ENCODE data around the gene ADARB2. TPM values are rescaled to one million over a fixed set of nuclear protein-coding genes. Genes with fewer than 3 reads are reported as not detected.

The ADARB2 gene
- total RNA-seq, 3 donors from 2014 or later (not counting 1 experiment from before 2014, with no cell fraction given), result 0.27 to 0.78 (median 0.40) TPM

DNA sequence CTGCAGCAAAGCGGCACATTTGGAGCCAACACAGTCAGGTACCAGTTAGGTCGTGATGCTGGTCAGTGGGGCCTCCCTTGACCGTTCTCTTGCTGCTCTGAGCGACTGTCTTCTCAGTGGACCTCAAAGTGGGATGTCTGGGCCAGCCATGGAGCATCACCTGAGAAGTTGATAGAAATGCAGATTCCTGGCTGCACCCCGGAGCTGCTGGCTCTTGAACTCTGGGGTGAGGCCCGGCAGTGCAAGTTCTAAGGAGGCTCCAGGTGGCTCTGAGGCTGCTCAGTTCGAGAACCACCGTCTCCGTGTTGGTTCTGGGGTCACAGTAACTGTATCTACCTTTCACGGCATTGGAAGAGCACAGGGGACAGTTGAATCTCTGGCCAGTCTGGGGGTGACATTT is 533.6 kb downstream of the ADARB2 start:
- Histone ChIP-seq H3K36me3 (ENCODE audit: control insufficient read depth, insufficient read depth, low read length) (no peaks in the 10 kb centered on the region), H3K9me3 (ENCODE audit: control insufficient read depth, insufficient read depth, low read length) (no peaks in the 10 kb centered on the region), H3K4me3 (ENCODE audit: low read length) (no peak overlapping the region), H3K27me3 (ENCODE audit: control insufficient read depth, insufficient read depth, low read length) (no peaks in the 10 kb centered on the region), H3K27ac (ENCODE audit: low read length) (no peak overlapping the region), H3K4me1 (ENCODE audit: control insufficient read depth, insufficient read depth, low read length) (no peaks in the 10 kb centered on the region)
- TF ChIP-seq CTCF (IDR thresholded peaks at IDR 0.05), result no peak
- Mint-ChIP-seq H3K36me3 (no peaks in the 10 kb centered on the region), H3K4me1 (peaks cover 0 to 3% of the 10 kb centered on the region in 2 donors), H3K27ac (no peak overlapping the region), H3K27me3 (ENCODE audit: low read depth in 2 of 2) (no peaks in the 10 kb centered on the region), H3K4me3 (no peak overlapping the region), H3K9me3 (no peaks in the 10 kb centered on the region)
- DNase-seq, result no peak
- intact Hi-C loops (cut with micrococcal nuclease), result no loop called here
- 79% methylated on average over 10 of the region's 10 CpGs for WGBS (ENCODE audit: insufficient coverage)
- no peak for ATAC-seq

DNA sequence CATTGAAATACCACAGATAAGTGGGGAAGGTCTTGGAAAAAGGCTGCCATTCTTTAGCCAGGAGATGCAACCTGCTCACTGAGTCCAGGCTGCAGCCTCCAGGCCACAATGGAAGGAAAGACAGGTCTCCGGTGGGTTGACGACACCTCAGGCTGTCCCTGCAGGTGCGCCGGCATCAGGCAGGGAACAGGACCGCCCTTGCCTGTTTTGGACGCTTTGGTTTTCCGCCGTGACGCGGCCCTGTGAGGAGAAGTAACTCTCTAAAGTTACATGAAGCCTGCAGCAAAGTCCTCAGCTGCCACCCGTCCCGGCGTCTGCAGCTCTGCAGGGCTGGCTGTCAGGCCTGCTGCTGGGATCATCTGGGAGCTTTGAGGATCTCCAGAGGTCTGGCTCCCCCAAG is 534.1 kb downstream of the ADARB2 start:
- 90% methylated on average over 13 of the region's 13 CpGs for WGBS (ENCODE audit: insufficient coverage)
- no peak for ATAC-seq
- no peaks in the 10 kb centered on the region for H3K9me3 ChIP-seq (ENCODE audit: control insufficient read depth, insufficient read depth, low read length)
- no peak for TF ChIP-seq CTCF (IDR thresholded peaks at IDR 0.05)
- no peak for DNase-seq
- H3K36me3 ChIP-seq (ENCODE audit: control insufficient read depth, insufficient read depth, low read length), result no peaks in the 10 kb centered on the region
- Mint-ChIP-seq H3K36me3 (no peaks in the 10 kb centered on the region), H3K9me3 (no peaks in the 10 kb centered on the region), H3K4me1 (no peaks in the 10 kb centered on the region), H3K27ac (no peak overlapping the region), H3K27me3 (ENCODE audit: low read depth in 2 of 2) (peaks cover 0 to 4% of the 10 kb centered on the region in 2 donors), H3K4me3 (no peak overlapping the region)
- H3K4me1 ChIP-seq (ENCODE audit: control insufficient read depth, insufficient read depth, low read length), result no peaks in the 10 kb centered on the region
- no peak overlapping the region for H3K27ac ChIP-seq (ENCODE audit: low read length)
- intact Hi-C loops (cut with micrococcal nuclease), result no loop called here
- H3K27me3 ChIP-seq (ENCODE audit: control insufficient read depth, insufficient read depth, low read length), result no peaks in the 10 kb centered on the region
- no peak overlapping the region for H3K4me3 ChIP-seq (ENCODE audit: low read length)

DNA sequence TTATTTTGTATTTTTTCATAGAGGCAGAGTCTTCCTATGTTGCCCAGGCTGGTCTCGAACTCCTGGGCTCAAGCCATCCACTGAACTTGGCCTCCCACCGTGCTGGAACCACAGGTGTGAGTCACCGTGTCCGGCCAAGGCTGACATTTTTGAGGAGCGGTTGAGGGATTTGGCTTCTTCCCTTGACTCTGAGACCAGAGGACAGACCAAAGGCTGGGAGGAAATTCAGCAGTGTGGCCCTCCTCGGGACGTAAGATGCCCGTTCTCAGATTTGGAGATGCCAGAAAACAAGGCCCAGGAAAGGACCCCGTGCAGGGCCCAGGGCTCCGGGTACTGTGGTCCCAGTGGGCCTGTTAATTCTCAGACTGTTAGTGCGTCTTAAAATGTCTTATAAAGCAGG is 535.0 kb downstream of the ADARB2 start:
- H3K9me3 ChIP-seq (ENCODE audit: control insufficient read depth, insufficient read depth, low read length), result no peaks in the 10 kb centered on the region
- TF ChIP-seq CTCF (IDR thresholded peaks at IDR 0.05), result no peak
- DNase-seq (no peak), ATAC-seq (no peak)
- Mint-ChIP-seq H3K27ac (no peak overlapping the region), H3K4me3 (no peak overlapping the region), H3K9me3 (no peaks in the 10 kb centered on the region), H3K4me1 (no peaks in the 10 kb centered on the region), H3K36me3 (no peaks in the 10 kb centered on the region), H3K27me3 (ENCODE audit: low read depth in 2 of 2) (peaks cover 0 to 13% of the 10 kb centered on the region in 2 donors)
- no peaks in the 10 kb centered on the region for H3K27me3 ChIP-seq (ENCODE audit: control insufficient read depth, insufficient read depth, low read length)
- no peak overlapping the region for H3K4me3 ChIP-seq (ENCODE audit: low read length)
- WGBS (ENCODE audit: insufficient coverage), result 83% methylated on average over 11 of the region's 11 CpGs
- no peaks in the 10 kb centered on the region for H3K4me1 ChIP-seq (ENCODE audit: control insufficient read depth, insufficient read depth, low read length)
- intact Hi-C loops (cut with micrococcal nuclease), result no loop called here
- H3K27ac ChIP-seq (ENCODE audit: low read length), result no peak overlapping the region
- H3K36me3 ChIP-seq (ENCODE audit: control insufficient read depth, insufficient read depth, low read length), result no peaks in the 10 kb centered on the region
